ENCODE measurements around the gene ENHO. TPM values are rescaled to one million over a fixed set of nuclear protein-coding genes. Genes with fewer than 3 reads are reported as not detected.

ENHO gene
- total and polyA plus RNA-seq, 2 of the 8 experiments (the other 6 are each of a cell fraction or from before 2014, with no cell fraction given): 12.2 to 49.4 TPM

GRCh38 chr9:34520096-34520495 lies 2.7 kb downstream of the ENHO start (continued):
- TF ChIP-seq, protein P1, sequence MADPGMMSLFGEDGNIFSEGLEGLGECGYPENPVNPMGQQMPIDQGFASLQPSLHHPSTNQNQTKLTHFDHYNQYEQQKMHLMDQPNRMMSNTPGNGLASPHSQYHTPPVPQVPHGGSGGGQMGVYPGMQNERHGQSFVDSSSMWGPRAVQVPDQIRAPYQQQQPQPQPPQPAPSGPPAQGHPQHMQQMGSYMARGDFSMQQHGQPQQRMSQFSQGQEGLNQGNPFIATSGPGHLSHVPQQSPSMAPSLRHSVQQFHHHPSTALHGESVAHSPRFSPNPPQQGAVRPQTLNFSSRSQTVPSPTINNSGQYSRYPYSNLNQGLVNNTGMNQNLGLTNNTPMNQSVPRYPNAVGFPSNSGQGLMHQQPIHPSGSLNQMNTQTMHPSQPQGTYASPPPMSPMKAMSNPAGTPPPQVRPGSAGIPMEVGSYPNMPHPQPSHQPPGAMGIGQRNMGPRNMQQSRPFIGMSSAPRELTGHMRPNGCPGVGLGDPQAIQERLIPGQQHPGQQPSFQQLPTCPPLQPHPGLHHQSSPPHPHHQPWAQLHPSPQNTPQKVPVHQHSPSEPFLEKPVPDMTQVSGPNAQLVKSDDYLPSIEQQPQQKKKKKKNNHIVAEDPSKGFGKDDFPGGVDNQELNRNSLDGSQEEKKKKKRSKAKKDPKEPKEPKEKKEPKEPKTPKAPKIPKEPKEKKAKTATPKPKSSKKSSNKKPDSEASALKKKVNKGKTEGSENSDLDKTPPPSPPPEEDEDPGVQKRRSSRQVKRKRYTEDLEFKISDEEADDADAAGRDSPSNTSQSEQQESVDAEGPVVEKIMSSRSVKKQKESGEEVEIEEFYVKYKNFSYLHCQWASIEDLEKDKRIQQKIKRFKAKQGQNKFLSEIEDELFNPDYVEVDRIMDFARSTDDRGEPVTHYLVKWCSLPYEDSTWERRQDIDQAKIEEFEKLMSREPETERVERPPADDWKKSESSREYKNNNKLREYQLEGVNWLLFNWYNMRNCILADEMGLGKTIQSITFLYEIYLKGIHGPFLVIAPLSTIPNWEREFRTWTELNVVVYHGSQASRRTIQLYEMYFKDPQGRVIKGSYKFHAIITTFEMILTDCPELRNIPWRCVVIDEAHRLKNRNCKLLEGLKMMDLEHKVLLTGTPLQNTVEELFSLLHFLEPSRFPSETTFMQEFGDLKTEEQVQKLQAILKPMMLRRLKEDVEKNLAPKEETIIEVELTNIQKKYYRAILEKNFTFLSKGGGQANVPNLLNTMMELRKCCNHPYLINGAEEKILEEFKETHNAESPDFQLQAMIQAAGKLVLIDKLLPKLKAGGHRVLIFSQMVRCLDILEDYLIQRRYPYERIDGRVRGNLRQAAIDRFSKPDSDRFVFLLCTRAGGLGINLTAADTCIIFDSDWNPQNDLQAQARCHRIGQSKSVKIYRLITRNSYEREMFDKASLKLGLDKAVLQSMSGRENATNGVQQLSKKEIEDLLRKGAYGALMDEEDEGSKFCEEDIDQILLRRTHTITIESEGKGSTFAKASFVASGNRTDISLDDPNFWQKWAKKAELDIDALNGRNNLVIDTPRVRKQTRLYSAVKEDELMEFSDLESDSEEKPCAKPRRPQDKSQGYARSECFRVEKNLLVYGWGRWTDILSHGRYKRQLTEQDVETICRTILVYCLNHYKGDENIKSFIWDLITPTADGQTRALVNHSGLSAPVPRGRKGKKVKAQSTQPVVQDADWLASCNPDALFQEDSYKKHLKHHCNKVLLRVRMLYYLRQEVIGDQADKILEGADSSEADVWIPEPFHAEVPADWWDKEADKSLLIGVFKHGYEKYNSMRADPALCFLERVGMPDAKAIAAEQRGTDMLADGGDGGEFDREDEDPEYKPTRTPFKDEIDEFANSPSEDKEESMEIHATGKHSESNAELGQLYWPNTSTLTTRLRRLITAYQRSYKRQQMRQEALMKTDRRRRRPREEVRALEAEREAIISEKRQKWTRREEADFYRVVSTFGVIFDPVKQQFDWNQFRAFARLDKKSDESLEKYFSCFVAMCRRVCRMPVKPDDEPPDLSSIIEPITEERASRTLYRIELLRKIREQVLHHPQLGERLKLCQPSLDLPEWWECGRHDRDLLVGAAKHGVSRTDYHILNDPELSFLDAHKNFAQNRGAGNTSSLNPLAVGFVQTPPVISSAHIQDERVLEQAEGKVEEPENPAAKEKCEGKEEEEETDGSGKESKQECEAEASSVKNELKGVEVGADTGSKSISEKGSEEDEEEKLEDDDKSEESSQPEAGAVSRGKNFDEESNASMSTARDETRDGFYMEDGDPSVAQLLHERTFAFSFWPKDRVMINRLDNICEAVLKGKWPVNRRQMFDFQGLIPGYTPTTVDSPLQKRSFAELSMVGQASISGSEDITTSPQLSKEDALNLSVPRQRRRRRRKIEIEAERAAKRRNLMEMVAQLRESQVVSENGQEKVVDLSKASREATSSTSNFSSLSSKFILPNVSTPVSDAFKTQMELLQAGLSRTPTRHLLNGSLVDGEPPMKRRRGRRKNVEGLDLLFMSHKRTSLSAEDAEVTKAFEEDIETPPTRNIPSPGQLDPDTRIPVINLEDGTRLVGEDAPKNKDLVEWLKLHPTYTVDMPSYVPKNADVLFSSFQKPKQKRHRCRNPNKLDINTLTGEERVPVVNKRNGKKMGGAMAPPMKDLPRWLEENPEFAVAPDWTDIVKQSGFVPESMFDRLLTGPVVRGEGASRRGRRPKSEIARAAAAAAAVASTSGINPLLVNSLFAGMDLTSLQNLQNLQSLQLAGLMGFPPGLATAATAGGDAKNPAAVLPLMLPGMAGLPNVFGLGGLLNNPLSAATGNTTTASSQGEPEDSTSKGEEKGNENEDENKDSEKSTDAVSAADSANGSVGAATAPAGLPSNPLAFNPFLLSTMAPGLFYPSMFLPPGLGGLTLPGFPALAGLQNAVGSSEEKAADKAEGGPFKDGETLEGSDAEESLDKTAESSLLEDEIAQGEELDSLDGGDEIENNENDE (IDR thresholded peaks at IDR 0.05; ENCODE audit: insufficient replicate concordance, low read length): no peak
- no peak for TF ChIP-seq JUND (IDR thresholded peaks at IDR 0.05; ENCODE audit: low read length)
